ENCODE data around the gene CHTF18. TPM values are rescaled to one million over a fixed set of nuclear protein-coding genes. Genes with fewer than 3 reads are reported as not detected.
"Not testable (repeated sequence)": the region's sequence is repeated elsewhere in the genome, so short reads cannot be mapped to it uniquely, and the experiment has no call there.

Gene CHTF18
- polyA plus RNA-seq, 10 donors, result 9.3 to 20.5 (median 14.5) TPM

DNA sequence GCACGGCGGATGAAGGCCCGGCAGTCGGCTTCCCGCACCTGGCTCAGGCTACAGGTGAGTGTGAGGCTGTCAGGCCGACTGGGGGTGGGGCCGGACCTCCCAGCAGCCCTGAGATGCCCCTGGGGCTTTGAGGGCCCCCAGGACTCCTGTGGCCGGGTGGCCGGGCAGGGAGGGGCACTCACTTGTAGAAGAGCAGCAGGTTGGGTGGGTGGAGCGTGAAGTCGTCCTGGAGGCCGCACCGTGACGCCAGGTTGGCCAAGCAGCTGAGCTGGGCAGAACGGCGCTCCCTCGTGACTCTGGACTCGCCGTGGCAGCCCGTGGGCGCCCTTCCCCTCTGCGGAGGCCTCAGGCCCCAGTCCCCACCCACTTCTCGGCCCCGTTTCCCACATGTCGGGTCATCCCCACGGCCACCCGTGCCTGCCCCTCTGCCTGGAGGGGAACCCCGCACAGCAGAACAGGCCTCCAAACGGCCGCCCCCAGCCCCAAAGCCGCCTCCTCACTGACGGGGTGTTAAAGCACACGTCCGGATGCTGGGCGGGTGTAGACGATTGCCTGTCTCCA, 13.1 kb upstream of the CHTF18 start:
- no peak for DNase-seq

DNA sequence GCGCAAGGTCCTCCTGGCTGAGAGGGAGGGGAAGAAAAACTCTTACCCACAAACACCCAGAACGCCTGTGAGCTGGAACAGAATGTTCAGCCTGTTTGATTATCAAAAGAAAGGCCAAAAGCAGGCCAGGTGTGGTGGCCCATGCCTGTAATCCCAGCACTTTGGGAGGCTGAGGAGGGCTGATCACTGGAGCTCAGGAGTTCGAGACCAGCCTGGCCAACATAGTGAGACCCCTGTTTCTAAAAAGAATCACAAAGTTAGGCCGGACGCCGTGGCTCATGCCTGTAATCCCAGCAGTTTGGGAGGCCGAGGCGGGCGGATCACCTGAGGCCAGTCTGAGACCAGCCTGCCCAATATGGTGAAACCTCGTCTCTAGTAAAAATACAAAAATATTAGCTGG, 12.1 kb upstream of the CHTF18 start:
- DNase-seq, result not testable (repeated sequence)

DNA sequence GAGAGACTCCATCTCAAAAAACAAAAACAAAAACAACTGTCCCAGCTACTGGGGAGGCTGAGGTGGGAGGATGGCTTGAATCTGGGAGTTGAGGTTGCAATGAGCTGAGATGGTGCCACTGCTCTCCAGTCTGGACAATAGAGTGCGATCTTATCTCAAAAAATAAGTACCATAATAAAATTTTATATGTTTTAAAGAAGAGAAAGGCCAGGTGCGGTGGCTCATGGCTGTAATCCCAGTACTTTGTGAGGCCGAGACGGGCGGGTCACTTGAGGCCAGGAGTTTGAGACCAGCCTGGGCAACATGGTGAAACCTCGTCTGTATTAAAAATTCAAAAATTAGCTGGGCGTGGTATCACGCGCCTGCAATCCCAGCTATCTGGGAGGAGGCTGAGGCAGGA, 11.6 kb upstream of the CHTF18 start:
- DNase-seq, result no peak

DNA sequence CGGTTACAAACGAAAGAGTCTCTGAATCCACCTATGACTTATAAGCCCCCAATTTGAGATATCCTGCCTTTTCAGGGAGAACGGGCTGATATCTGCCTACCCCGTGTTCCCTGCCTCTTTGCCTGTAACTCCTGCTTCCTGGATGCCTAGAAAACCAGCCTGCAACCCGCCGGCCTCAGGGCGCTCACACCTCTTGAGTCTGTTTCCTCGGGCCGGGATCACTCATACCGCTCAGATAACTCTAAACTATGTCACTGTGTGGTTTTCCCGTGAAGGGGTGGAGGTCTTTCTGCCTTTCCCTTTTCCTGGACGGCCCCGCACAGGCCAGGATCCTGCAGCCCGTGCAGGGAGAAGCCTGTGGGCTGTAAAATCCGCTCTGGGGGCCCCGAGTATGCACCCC, 10.6 kb upstream of the CHTF18 start:
- DNase-seq, result no peak

DNA sequence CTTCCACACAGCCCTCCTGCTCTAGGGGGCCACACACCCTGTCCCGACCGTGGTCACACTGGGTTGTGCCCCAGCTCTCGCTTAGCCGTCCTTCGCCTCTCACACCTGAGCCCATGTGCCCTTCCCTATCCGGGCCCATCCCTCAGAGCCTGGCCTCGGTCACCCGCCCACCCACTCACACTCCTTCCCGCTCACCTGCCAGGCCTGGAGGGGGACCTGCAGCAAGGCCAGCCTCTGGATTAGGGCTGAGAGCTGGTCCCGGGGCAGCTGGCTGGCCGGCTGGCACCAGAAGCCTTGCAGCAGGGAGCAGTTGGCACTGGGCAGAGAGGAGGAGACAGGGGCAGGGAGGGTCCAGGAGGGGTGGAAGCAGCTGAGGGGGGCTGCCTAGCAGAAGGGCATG, 10.0 kb upstream of the CHTF18 start:
- no peak for DNase-seq

DNA sequence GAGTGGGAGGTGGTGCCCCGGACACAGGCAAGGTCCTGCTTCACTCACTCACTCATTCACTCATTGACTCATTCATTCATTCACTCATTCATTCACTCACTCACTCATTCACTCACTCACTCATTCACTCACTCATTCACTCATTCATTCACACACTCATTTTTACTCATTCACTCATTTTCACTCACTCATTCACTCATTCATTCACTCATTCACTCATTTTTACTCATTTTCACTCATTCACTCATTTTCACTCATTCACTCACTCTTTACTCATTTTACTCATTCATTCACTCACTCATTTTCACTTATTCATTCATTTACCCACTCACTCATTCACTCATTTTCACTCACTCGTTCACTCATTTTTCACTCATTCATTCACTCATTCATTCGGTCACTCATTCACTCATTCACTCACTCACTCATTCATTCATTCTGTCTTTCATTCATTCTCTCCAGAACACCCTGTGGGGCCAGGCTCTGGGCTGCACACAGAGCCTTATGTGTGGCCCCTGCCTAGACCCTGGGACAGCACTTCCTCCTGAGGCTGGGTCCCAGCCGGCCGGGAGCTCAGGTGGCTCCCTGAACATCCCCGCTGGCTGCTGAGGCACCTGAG, 9.4 kb upstream of the CHTF18 start:
- DNase-seq, result no peak

DNA sequence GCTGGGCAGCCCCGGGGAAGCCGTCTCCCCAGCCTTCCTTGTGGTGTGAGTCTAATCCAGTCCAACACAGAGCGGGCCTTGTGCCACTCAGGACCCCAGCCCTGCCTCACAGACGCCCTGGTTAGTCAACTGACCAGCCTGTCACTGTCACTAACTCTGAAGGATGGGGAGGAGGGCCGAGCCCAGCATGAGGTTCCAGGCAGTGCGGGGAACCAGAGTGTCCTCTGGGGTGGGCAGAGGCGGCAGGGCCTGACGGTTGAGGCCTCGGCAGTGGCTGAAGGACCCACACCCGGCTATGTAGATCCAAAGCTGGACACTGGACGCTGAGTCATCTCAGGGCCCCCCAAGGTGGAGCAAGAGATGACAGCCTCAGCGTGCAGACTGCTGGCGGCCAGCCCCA, 8.9 kb upstream of the CHTF18 start:
- no peak for DNase-seq

DNA sequence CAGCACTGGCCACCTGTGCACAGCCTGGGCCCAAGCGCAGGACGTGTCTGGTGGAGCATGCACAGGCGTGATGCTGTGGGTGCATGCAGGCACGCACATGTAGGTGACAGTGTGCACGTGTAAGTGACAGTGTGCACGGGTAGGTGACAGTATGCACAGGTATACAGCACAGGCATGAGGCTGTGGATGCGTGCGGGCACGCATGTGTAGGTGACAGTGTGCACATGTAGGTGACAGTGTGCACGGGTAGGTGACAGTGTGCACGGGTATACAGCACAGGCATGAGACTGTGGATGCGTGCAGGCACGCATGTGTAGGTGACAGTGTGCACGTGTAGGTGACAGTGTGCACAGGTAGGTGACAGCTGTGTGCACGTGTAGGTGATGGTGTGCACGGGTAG, 8.1 kb upstream of the CHTF18 start:
- no peak for DNase-seq

DNA sequence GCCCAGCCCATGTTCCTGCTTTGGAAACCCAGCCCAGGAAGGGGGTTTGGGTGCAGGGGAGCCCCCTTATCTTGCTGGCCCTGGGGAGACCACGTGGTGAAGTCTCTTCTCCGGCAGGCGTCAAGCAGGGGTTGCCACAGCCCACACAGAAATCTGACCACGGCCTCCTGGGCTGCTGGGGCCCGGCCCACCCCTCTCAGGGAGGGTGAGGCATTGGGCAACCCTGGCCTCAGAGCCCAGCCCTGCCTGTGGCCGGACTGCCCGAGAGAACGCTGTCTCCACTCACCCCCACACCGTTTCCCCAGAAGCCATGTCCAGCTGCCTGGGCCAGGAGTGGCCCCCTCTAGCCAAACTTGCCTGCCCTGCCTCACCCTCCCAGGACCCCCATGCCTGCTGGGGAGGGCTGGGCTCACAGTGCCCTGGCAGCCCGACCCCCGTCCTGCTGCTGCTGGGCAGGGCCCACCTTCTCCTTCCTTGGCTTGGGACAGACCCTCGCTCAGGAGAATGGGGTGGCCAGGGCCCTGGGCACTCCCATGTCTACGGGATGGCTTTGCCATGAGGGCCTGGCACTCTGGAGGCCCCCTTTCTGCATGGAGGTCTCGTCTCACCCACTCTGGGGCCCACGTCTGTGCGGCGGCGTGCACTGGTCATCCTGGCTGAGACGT, 6.9 kb upstream of the CHTF18 start:
- DNase-seq, result no peak

DNA sequence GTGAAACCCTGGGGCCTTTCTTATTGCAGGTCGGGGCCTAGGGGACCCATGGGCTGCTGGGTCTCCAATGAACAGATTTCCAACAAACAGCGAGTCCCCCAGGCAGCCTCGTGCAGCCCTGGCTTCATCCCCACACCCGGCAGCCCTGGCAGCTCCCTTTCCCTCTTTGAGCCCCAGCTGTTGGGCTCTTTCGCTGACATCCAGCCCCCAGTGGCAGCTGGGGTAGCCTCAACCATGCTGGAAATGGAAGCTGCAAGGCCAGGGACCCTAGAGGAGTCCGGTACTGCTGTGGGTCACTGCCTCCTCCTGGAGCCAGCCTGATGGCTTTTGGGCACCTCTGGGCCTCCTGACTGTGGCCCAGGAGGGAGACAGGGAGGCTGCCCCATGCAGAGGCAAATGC, 6.2 kb upstream of the CHTF18 start:
- no peak for DNase-seq

DNA sequence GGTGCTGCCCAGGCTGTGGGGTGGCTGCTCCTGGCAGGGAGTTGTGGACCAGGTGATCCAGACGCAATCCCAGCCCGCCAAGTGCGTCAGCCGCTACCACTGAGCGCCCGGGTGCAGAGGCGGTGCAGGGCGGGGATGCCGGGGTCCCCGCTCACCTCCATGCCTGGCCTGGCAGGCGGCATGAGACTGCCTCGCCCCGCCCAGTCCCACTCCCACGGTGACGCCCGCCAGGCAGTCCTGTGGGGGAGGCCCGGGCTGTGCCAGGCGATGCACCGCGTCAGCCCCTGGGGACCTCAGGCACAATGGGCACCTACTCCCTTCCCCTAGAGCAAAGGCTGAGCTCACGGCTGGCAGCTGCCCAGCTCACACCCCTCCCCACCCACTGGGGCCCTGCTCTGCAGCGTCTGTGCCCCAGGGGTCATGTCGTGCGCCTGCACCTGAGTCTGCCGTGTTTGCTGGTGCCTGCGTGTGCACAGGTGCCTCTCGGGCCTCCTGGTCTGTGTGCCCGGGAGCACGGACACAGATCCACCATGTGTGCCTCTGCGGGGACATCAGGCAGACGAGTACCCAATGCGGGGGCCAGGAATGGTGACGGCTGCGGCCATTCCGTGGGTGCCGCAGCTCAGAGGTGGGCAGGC, 5.5 kb upstream of the CHTF18 start:
- DNase-seq, result no peak

DNA sequence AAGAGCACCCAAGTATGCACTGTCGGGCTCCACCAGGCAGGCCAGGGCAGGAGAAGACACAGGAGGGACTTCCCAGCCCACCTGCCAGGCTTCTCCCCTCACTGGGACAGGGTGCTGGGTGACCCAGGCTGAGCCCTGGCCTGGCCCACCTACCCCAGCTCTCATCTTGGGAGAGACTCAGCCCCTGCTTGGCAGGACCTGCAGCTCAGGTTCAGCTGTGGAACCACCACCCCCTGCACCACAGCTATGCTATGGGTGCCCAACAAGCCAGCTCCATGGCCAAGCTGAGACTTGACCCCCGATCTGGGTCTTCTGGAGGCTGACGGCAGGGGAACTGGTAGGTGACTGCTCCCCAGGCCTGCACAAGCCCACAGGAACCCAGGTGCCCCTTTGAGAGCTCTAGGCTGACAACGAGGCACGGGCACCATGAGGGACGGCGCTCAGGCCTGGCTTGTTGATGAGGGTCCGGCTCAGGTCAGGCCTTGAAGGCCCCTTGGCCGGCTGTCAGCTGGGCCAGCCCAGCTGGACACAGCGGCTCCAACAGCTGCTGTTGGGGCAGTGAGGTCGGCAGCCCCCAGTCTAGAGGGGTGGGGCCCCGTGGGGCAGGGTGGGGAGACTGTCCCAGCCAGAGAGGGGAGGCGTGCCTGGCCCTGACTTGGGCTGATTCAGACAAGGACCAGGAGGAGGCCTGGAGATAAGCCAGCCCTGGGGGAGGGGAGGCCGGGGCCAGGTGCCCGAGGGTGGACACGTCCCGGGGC, 4.8 kb upstream of the CHTF18 start:
- no peak for DNase-seq

DNA sequence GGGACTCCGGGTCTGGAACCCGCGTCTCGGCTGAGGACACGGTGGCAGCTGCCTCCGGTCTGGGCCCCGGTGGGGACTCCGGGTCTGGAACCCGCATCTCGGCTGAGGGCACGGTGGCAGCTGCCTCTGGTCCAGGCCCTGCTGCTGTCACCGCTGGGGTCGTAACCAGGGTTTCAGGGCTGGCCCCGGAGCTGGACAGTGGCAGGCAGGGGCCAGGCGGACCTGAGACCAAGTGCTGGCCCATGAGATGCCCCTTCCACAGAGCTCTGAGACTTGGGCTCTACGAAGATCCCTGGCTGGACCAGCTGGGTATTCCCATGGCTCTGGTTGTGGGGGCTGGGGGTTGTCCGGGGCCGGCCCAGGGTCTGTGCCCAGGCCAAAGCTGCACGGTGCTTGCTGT, 4.0 kb upstream of the CHTF18 start:
- DNase-seq, result no peak

DNA sequence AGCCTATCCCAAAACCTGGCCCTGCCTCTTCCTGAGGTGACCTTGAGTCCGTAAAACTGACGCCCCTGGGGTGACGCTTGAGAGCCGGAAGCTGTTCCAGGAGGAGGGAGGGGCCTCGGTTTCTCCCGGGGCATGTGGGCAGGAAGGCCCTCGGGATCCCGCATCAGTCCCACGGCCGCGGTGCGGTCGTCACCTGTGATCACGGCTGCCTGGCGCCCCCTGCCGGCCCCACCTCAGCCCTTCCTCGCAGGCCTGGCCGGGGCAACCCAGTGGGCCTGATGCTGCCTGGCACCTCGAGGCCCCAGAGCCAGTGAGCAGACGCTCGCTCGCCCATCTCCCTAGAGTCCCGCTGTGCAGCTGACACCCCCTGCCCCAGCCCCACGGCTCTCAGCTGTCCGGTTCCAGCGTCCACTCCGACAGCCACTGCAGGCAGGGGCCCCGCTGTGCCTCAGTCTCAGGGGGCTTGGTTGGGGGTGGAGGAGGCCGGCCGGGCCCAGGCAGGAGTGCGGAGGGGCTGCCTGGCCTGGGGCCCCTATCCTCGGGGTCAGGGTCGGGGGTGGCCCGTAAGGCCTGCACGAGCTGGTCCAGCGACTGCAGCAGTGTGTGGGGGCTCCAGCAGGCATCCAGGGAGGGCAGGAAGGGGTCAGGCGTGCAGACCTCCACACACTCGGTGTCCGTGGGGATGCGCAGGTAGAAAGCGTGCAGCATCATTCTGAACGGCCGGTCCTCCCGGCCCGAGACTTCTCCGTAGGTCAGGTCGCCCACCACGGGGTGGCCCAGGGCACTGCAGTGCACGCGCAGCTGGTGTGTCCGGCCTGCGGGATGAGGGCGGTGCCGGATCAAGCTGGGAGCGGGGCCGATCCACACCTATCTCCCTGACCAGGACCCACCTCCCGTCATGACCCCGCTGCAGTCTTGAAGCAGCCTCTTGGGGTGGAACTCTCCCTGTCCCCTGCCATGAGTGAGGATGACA, 2.6 kb upstream of the CHTF18 start:
- DNase-seq, result peak in 1 of 3 donors; percentile 30

DNA sequence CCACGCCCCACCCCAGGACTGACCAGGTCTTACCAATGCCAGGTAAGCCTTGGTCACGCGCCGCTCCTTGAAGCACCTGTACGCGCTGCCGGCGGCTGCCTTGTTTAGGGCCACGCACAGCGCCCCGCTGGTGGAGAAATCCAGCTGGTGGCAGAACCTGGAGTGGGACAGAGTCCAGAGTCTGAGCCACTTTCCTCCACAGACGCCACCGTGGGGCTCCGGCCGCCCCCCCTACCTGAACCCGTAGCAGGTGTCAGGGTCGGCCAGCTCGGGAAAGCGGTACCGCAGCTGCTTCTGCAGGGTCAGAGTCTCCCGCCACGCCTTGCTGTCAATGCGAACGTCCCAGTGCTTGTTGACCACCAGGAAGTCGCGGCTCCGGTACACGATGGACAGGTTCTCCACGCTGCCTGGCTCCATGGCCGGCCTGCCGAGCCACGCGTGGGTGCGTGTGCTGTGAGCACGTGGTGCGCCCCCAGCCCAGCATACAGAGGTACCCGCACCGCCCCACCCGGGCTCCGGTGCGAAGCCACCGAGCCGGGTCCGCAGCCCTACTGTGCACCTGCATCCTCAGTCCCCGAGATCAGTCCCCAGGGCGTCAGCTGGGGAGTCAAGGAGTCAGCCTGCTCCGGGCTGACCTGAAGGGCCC, 976 bp upstream of the CHTF18 start:
- no peak for DNase-seq

DNA sequence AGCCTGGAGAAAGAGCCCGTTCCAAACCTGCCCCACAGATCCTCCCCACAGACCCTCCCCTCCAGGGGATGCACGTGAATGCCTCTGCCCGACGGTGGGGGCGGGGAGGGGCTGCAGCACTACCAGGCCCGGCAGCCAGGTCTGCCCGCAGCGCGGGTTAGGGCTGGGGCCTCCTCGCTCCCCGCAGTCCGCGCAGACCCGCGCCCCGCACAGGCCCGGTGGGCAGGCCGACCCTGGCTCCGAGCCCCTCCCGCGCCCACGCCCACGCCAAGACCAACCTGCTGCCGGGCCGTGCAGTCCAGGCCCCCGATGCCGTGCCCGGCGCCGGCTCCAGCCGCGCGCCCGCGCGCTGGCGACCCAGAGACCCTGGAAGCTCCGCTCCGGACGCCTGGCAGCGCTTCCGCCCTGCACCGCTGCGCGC, 432 bp upstream of the CHTF18 start, which contains the start of gene RPUSD1:
RPUSD1 (minus strand) TSS at position 404 of the 421 bp plus-strand sequence. CDS start 644 bp downstream, outside the sequence.
- DNase-seq, result no peak

DNA sequence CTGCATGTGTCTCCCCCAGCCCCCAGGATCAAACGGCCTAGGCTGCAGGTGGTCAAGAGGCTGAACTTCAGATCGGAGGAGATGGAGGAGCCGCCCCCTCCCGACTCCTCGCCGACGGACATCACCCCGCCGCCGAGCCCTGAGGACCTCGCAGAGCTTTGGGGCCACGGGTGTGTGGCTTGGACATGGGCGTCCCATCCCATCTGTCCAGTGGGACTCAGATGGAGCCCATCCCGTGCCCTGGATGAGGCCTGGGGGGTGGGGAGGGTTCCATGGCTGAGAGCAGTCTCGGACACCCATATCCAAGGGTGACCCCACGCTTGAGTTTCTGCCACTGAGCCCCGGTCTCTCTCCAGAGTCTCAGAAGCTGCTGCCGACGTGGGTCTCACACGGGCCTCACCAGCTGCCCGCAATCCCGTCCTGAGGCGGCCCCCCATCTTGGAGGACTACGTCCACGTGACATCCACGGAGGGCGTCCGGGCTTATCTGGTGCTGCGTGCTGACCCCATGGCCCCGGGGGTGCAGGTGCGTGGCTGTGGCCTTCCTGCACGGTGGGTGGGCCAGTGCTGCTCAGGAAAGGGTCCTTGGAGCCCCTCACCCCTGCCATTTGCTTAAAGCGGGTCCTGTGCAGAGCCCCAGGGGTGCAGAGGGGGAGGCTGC, 901 bp downstream of the CHTF18 start:
- no peak for DNase-seq

DNA sequence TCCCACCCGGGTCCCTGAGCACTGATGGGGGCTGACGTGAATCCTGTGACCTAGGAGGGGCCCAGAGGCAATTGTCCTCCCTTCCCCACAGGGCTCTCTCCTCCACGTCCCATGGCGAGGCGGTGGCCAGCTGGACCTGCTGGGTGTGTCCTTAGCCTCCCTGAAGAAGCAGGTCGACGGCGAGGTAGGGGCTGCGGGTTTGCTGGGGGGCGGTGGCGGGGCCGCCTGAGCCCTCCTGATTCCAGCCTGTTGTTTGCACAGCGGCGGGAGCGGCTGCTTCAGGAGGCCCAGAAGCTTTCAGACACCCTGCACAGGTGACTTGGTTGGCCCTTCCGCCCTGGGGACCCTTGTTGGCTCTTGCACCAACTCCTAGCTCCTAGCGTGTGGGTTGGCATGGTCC, 1.7 kb downstream of the CHTF18 start:
- no peak for DNase-seq

DNA sequence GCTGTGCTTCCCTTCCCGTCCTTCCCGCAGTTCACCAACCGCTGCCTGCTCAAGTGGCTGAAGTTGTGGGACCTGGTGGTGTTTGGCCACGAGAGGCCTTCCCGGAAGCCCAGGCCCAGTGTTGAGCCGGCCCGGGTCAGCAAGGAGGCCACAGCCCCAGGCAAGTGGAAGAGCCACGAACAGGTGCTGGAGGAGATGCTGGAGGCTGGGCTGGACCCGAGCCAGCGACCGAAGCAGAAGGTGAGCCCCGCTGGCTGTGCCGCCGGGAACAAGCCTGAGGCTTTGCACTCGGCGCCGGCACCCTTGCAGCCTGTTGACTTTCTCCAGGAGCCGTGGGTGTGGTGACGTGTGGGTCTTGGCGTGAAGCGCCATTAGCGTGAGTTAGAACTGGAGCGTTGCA, 2.7 kb downstream of the CHTF18 start:
- DNase-seq, result no peak
